Mesenchymal stem cell (in vitro differentiated cells and primary cell): ENCODE measurements around the gene TP53AIP1.

Experiments used
- DNase-seq: peaks from one replicate; pipeline ENCODE4 v3.0.0-alpha.2; 2013
- H2AFZ ChIP-seq: one replicate; pipeline ENCODE4 v1.6.1; 2013; ENCODE audit warnings: low read depth, mild to moderate bottlenecking, control low read depth, inconsistent platforms, low read length, moderate library complexity
- H2AK5ac ChIP-seq: 2 replicates; pipeline ENCODE4 v1.6.1; 2013; ENCODE audit warnings: low read length, moderate library complexity, mild to moderate bottlenecking, inconsistent platforms; ENCODE audit not compliant: severe bottlenecking
- H2BK120ac ChIP-seq: one replicate; pipeline ENCODE4 v1.6.1; 2013; ENCODE audit warnings: low read depth, mild to moderate bottlenecking, inconsistent platforms, low read length, moderate library complexity
- H2BK12ac ChIP-seq, 2 experiments: one replicate each; pipeline ENCODE4 v1.6.1; 2013; ENCODE audit warnings: inconsistent platforms in 2 of 2, low read length in 2 of 2, mild to moderate bottlenecking in 2 of 2, moderate library complexity in 2 of 2, control low read depth in 1 of 2
- H2BK15ac ChIP-seq: one replicate; pipeline ENCODE4 v1.6.1; 2013; ENCODE audit warnings: mild to moderate bottlenecking, low read depth, inconsistent platforms; ENCODE audit not compliant: poor library complexity, severe bottlenecking
- H2BK5ac ChIP-seq: 2 replicates; pipeline ENCODE4 v1.6.1; 2013; ENCODE audit warnings: low read depth, mild to moderate bottlenecking, low read length, control low read depth, inconsistent platforms; ENCODE audit not compliant: poor library complexity, severe bottlenecking
- H3K14ac ChIP-seq, 2 experiments: one replicate each; pipeline ENCODE4 v1.6.1; 2013; ENCODE audit warnings: inconsistent platforms in 2 of 2, low read length in 2 of 2, control low read depth in 1 of 2, mild to moderate bottlenecking in 1 of 2, moderate library complexity in 1 of 2
- H3K18ac ChIP-seq, 2 experiments: one replicate each; pipeline ENCODE4 v1.6.1; 2013; ENCODE audit warnings: inconsistent platforms in 2 of 2, low read length in 2 of 2, control low read depth in 1 of 2, low read depth in 1 of 2, mild to moderate bottlenecking in 1 of 2
- H3K23ac ChIP-seq, 2 experiments: one replicate each; pipeline ENCODE4 v1.6.1; 2013; ENCODE audit warnings: inconsistent platforms in 2 of 2, low read length in 2 of 2, mild to moderate bottlenecking in 2 of 2, moderate library complexity in 2 of 2, control low read depth in 1 of 2
- H3K27ac ChIP-seq: 2 replicates; pipeline ENCODE4 v1.5.1; 2013; ENCODE audit warnings: mild to moderate bottlenecking, moderate library complexity, low read length, control low read depth, inconsistent platforms; ENCODE audit not compliant: poor library complexity, severe bottlenecking
- H3K27me3 ChIP-seq, 2 experiments: 2 replicates each; pipeline versions ENCODE4 v1.6.1 to v1.7.0; 2013; ENCODE audit warnings: low read length in 2 of 2, mild to moderate bottlenecking in 2 of 2, moderate library complexity in 2 of 2, control low read depth in 1 of 2, inconsistent platforms in 1 of 2; ENCODE audit not compliant: control insufficient read depth in 1 of 2, insufficient read depth in 1 of 2
- H3K36me3 ChIP-seq, 2 experiments: 2 replicates each; pipeline versions ENCODE4 v1.6.1 to v1.7.0; 2013; ENCODE audit warnings: low read length in 2 of 2, control low read depth in 1 of 2, inconsistent platforms in 1 of 2, low read depth in 1 of 2, mild to moderate bottlenecking in 1 of 2; ENCODE audit not compliant: insufficient read depth in 2 of 2, control insufficient read depth in 1 of 2
- H3K4ac ChIP-seq, 2 experiments: one replicate each; pipeline ENCODE4 v1.6.1; 2013; ENCODE audit warnings: inconsistent platforms in 2 of 2, low read length in 2 of 2, mild to moderate bottlenecking in 2 of 2, moderate library complexity in 2 of 2, control low read depth in 1 of 2, low read depth in 1 of 2
- H3K4me1 ChIP-seq: 2 replicates; pipeline ENCODE4 v1.6.1; 2013; ENCODE audit warnings: low read depth, low read length, control low read depth; ENCODE audit not compliant: control insufficient read depth, insufficient read depth
- H3K4me2 ChIP-seq: 2 replicates; pipeline ENCODE4 v1.6.1; 2013; ENCODE audit warnings: low read length, mild to moderate bottlenecking, inconsistent platforms; ENCODE audit not compliant: poor library complexity, severe bottlenecking
- H3K4me3 ChIP-seq, 2 experiments: 2 replicates each; pipeline versions ENCODE4 v1.5.1 to v1.7.0; 2013; ENCODE audit warnings: low read length in 2 of 2, mild to moderate bottlenecking in 2 of 2, control low read depth in 1 of 2, low read depth in 1 of 2; ENCODE audit not compliant: insufficient read depth in 1 of 2
- H3K79me1 ChIP-seq: replicated peaks from 2 replicates; pipeline ENCODE4 v1.6.1; 2013; ENCODE audit warnings: mild to moderate bottlenecking, control low read depth, low read length, inconsistent platforms; ENCODE audit not compliant: poor library complexity, severe bottlenecking
- H3K9ac ChIP-seq: 2 replicates; pipeline ENCODE4 v1.7.0; 2013; ENCODE audit warnings: mild to moderate bottlenecking, low read length, moderate library complexity
- H3K9me3 ChIP-seq: 2 replicates; pipeline ENCODE4 v1.7.0; 2013; ENCODE audit warnings: mild to moderate bottlenecking, low read length; ENCODE audit not compliant: control insufficient read depth
- H4K8ac ChIP-seq: one replicate; pipeline ENCODE4 v1.6.1; 2013; ENCODE audit warnings: inconsistent platforms, mild to moderate bottlenecking, low read length, moderate library complexity
- H4K91ac ChIP-seq: one replicate; pipeline ENCODE4 v1.6.1; 2013; ENCODE audit warnings: mild to moderate bottlenecking, low read length, inconsistent platforms
- WGBS: methylation state at CpG from one replicate; pipeline ENCODE4 v1.1.7; 2013; ENCODE audit warnings: mixed read lengths; 5-methylcytosine and 5-hydroxymethylcytosine counted together

Gene TP53AIP1

GRCh38 chr11:128946648-128947047 lies 4.0 kb upstream of the TP53AIP1 start:
- Histone ChIP-seq H3K27me3 (peaks cover 24 to 27% of the 10 kb centered on the region in 2 experiments), H4K8ac (no peak overlapping the region), H2AFZ (no peak overlapping the region), H2BK5ac (no peak overlapping the region), H2BK12ac (no peak overlapping the region), H2BK15ac (no peak overlapping the region), H3K9me3 (no peaks in the 10 kb centered on the region), H3K4me2 (no peak overlapping the region), H3K79me1 (no peaks in the 10 kb centered on the region), H3K9ac (no peak overlapping the region), H3K23ac (no peak overlapping the region), H3K4me1 (peaks cover 5% of the 10 kb centered on the region), H3K36me3 (no peaks in the 10 kb centered on the region), H3K4ac (no peak overlapping the region), H2AK5ac (no peak overlapping the region), H3K14ac (no peak overlapping the region), H3K27ac (no peak overlapping the region), H4K91ac (no peak overlapping the region), H3K18ac (no peak overlapping the region), H2BK120ac (no peak overlapping the region), H3K4me3 (no peak overlapping the region)
- no peak for DNase-seq
- no CpG with 5 or more reads among the region's 2 CpGs for WGBS

GRCh38 chr11:128943428-128943976 lies 831 bp upstream of the TP53AIP1 start:
- Histone ChIP-seq H2BK15ac (no peak overlapping the region), H3K23ac (no peak overlapping the region), H2AK5ac (no peak overlapping the region), H2BK5ac (no peak overlapping the region), H2BK120ac (no peak overlapping the region), H3K4ac (no peak overlapping the region), H4K91ac (no peak overlapping the region), H4K8ac (no peak overlapping the region), H3K9me3 (no peaks in the 10 kb centered on the region), H3K9ac (no peak overlapping the region), H3K4me2 (no peak overlapping the region), H2AFZ (no peak overlapping the region), H3K36me3 (no peaks in the 10 kb centered on the region), H2BK12ac (no peak overlapping the region), H3K14ac (no peak overlapping the region), H3K27me3 (peaks cover 46 to 56% of the 10 kb centered on the region in 2 experiments), H3K4me3 (no peak overlapping the region), H3K18ac (peak overlapping the region in 1 of 2 experiments; percentile 18), H3K27ac (no peak overlapping the region), H3K79me1 (no peaks in the 10 kb centered on the region), H3K4me1 (peaks cover 6% of the 10 kb centered on the region)
- DNase-seq, result no peak
- 87% methylated on average over 16 of the region's 16 CpGs for WGBS

GRCh38 chr11:128942272-128942612 lies 429 bp downstream of the TP53AIP1 start:
- H3K4me3 ChIP-seq, result no peak overlapping the region
- H3K4ac ChIP-seq, result no peak overlapping the region
- no peak overlapping the region for H2BK15ac ChIP-seq
- no peaks in the 10 kb centered on the region for H3K9me3 ChIP-seq
- H4K91ac ChIP-seq, result peak overlapping the region; percentile 40
- H3K79me1 ChIP-seq, result no peaks in the 10 kb centered on the region
- no peak for DNase-seq
- H3K18ac ChIP-seq, result no peak overlapping the region
- no peak overlapping the region for H4K8ac ChIP-seq
- no peak overlapping the region for H3K27ac ChIP-seq
- H3K9ac ChIP-seq, result no peak overlapping the region
- H3K14ac ChIP-seq, result no peak overlapping the region
- no peak overlapping the region for H2AFZ ChIP-seq
- no peak overlapping the region for H2BK12ac ChIP-seq
- H2AK5ac ChIP-seq, result no peak overlapping the region
- peaks cover 45 to 68% of the 10 kb centered on the region in 2 experiments for H3K27me3 ChIP-seq
- H3K23ac ChIP-seq, result no peak overlapping the region
- no peak overlapping the region for H2BK5ac ChIP-seq
- H2BK120ac ChIP-seq, result no peak overlapping the region
- H3K4me1 ChIP-seq, result peaks cover 6% of the 10 kb centered on the region
- no peak overlapping the region for H3K4me2 ChIP-seq
- H3K36me3 ChIP-seq, result no peaks in the 10 kb centered on the region
- WGBS, result 94% methylated on average over 13 of the region's 13 CpGs

- no peak overlapping the region for H2AFZ ChIP-seq
- H4K8ac ChIP-seq, result no peak overlapping the region
- no peak overlapping the region for H2BK5ac ChIP-seq
- H3K36me3 ChIP-seq, result no peaks in the 10 kb centered on the region
- H2BK120ac ChIP-seq, result no peak overlapping the region
- H3K14ac ChIP-seq, result no peak overlapping the region
- H2BK12ac ChIP-seq, result no peak overlapping the region
- H3K27ac ChIP-seq, result no peak overlapping the region
- H3K18ac ChIP-seq, result no peak overlapping the region
- H3K23ac ChIP-seq, result no peak overlapping the region
- H3K4ac ChIP-seq, result no peak overlapping the region
- H2BK15ac ChIP-seq, result no peak overlapping the region
- peak overlapping the region; percentile 40 for H4K91ac ChIP-seq
- no peaks in the 10 kb centered on the region for H3K79me1 ChIP-seq
- H3K4me1 ChIP-seq, result peaks cover 6% of the 10 kb centered on the region
- H3K9me3 ChIP-seq, result no peaks in the 10 kb centered on the region
- peaks cover 45 to 70% of the 10 kb centered on the region in 2 experiments for H3K27me3 ChIP-seq
- WGBS, result 88% methylated on average over 11 of the region's 14 CpGs
- no peak overlapping the region for H3K4me2 ChIP-seq
- no peak for DNase-seq
- H3K9ac ChIP-seq, result no peak overlapping the region
- H2AK5ac ChIP-seq, result no peak overlapping the region
- H3K4me3 ChIP-seq, result no peak overlapping the region
Measured at GRCh38 chr11:128941573-128942271, 949 bp downstream of the TP53AIP1 start.
